HEK293T (cell line): Measurements from ENCODE around the gene ZNF429.

Experiments used
- ARNT ChIP-seq: fragments of 450-650 bp; IDR thresholded peaks from 2 replicates; pipeline ENCODE4 v1.6.1; 2017; ENCODE audit warnings: mild to moderate bottlenecking
- BHLHE40 ChIP-seq: fragments of 450-650 bp; IDR thresholded peaks from 2 replicates; pipeline ENCODE4 v1.6.1; 2016; ENCODE audit warnings: mild to moderate bottlenecking, moderate library complexity, borderline replicate concordance
- CTBP1 ChIP-seq: fragments of 450-650 bp; IDR thresholded peaks from 2 replicates; pipeline ENCODE4 v1.6.1; 2016; ENCODE audit warnings: borderline replicate concordance
- ELF4 ChIP-seq: fragments of 450-650 bp; IDR thresholded peaks from 2 replicates; pipeline ENCODE4 v1.6.1; 2017; ENCODE audit warnings: antibody characterized with exemption
- FOXA1 ChIP-seq: fragments of 450-650 bp; IDR thresholded peaks from 2 replicates; pipeline ENCODE4 v1.6.1; 2016; ENCODE audit warnings: mild to moderate bottlenecking
- FOXK2 ChIP-seq: fragments of 450-650 bp; IDR thresholded peaks from 2 replicates; pipeline ENCODE4 v1.6.1; 2016; ENCODE audit warnings: mild to moderate bottlenecking
- FOXM1 ChIP-seq: fragments of 450-650 bp; IDR thresholded peaks from 2 replicates; pipeline ENCODE4 v1.6.1; 2017; ENCODE audit warnings: mild to moderate bottlenecking, borderline replicate concordance
- HDGF ChIP-seq: fragments of 450-650 bp; IDR thresholded peaks from 2 replicates; pipeline ENCODE4 v1.6.1; 2017; ENCODE audit warnings: antibody characterized with exemption, borderline replicate concordance
- NFRKB ChIP-seq: fragments of 450-650 bp; IDR thresholded peaks from 2 replicates; pipeline ENCODE4 v1.6.1; 2016; ENCODE audit warnings: mild to moderate bottlenecking, moderate library complexity
- SP1 ChIP-seq: fragments of 450-650 bp; IDR thresholded peaks from 2 replicates; pipeline ENCODE4 v1.6.1; 2017
- SUZ12 ChIP-seq: fragments of 450-650 bp; IDR thresholded peaks from 2 replicates; pipeline ENCODE4 v1.6.1; 2016; ENCODE audit warnings: mild to moderate bottlenecking
- TARDBP ChIP-seq: fragments of 450-650 bp; IDR thresholded peaks from 2 replicates; pipeline ENCODE4 v1.6.1; 2016
- ZNF384 ChIP-seq: fragments of 450-650 bp; IDR thresholded peaks from 2 replicates; pipeline ENCODE4 v1.6.1; 2016
- TF ChIP-seq, protein P1 (sequence below): fragments of 450-650 bp; IDR thresholded peaks from 2 replicates; pipeline ENCODE4 v1.6.1; 2016

GRCh38 chr19:21462540-21462939 lies 42.9 kb upstream of the ZNF429 start:
- TF ChIP-seq SP1, result no peak
- no peak for TF ChIP-seq BHLHE40
- TF ChIP-seq FOXA1, result no peak
- TF ChIP-seq ARNT, result no peak
- no peak for TF ChIP-seq FOXK2
- no peak for TF ChIP-seq ELF4
- no peak for TF ChIP-seq SUZ12
- TF ChIP-seq, protein P1, sequence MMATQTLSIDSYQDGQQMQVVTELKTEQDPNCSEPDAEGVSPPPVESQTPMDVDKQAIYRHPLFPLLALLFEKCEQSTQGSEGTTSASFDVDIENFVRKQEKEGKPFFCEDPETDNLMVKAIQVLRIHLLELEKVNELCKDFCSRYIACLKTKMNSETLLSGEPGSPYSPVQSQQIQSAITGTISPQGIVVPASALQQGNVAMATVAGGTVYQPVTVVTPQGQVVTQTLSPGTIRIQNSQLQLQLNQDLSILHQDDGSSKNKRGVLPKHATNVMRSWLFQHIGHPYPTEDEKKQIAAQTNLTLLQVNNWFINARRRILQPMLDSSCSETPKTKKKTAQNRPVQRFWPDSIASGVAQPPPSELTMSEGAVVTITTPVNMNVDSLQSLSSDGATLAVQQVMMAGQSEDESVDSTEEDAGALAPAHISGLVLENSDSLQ, result no peak
- TF ChIP-seq ZNF384, result no peak
- TF ChIP-seq FOXM1, result no peak
- TF ChIP-seq CTBP1, result no peak
- no peak for TF ChIP-seq TARDBP
- TF ChIP-seq NFRKB, result no peak
- no peak for TF ChIP-seq HDGF
